ENCODE data around the gene WRAP53. TPM values are rescaled to one million over a fixed set of nuclear protein-coding genes. Genes with fewer than 3 reads are reported as not detected.

The WRAP53 gene
- polyA plus RNA-seq, 1 donor = 7.9 TPM

GRCh38 chr17:7701681-7702080 lies 13.4 kb downstream of the WRAP53 start:
- DNase-seq = no peak
- Histone ChIP-seq H3K36me3 (ENCODE audit: control insufficient read depth, insufficient read depth, low read length) (peaks cover 18% of the 10 kb centered on the region), H3K9me3 (ENCODE audit: control insufficient read depth, low read depth, low read length) (no peaks in the 10 kb centered on the region), H3K27ac (ENCODE audit: low read length) (no peak overlapping the region), H3K4me1 (ENCODE audit: control insufficient read depth, insufficient read depth, low read length) (peaks cover 11% of the 10 kb centered on the region), H3K4me3 (ENCODE audit: low read length) (no peak overlapping the region), H3K27me3 (ENCODE audit: control insufficient read depth, insufficient read depth, low read length) (peaks cover 34% of the 10 kb centered on the region)
- WGBS (ENCODE audit: insufficient coverage, low lambda C conversion rate) = no CpG with 5 or more reads among the region's 14 CpGs

GRCh38 chr17:7702776-7703175 lies 14.5 kb downstream of the WRAP53 start:
- no CpG with 5 or more reads among the region's 13 CpGs for WGBS (ENCODE audit: insufficient coverage, low lambda C conversion rate)
- Histone ChIP-seq H3K36me3 (ENCODE audit: control insufficient read depth, insufficient read depth, low read length) (peaks cover 18% of the 10 kb centered on the region), H3K4me3 (ENCODE audit: low read length) (no peak overlapping the region), H3K27me3 (ENCODE audit: control insufficient read depth, insufficient read depth, low read length) (peaks cover 45% of the 10 kb centered on the region), H3K4me1 (ENCODE audit: control insufficient read depth, insufficient read depth, low read length) (peaks cover 11% of the 10 kb centered on the region), H3K27ac (ENCODE audit: low read length) (no peak overlapping the region), H3K9me3 (ENCODE audit: control insufficient read depth, low read depth, low read length) (no peaks in the 10 kb centered on the region)
- no peak for DNase-seq

- peaks cover 51% of the 10 kb centered on the region for H3K27me3 ChIP-seq (ENCODE audit: control insufficient read depth, insufficient read depth, low read length)
- peak; percentile 64 to 83 for DNase-seq
- WGBS (ENCODE audit: insufficient coverage, low lambda C conversion rate) = no CpG with 5 or more reads among the region's 24 CpGs
- H3K4me1 ChIP-seq (ENCODE audit: control insufficient read depth, insufficient read depth, low read length) = peaks cover 11% of the 10 kb centered on the region
- H3K27ac ChIP-seq (ENCODE audit: low read length) = no peak overlapping the region
- no peak overlapping the region for H3K4me3 ChIP-seq (ENCODE audit: low read length)
- no peaks in the 10 kb centered on the region for H3K9me3 ChIP-seq (ENCODE audit: control insufficient read depth, low read depth, low read length)
- H3K36me3 ChIP-seq (ENCODE audit: control insufficient read depth, insufficient read depth, low read length) = peaks cover 18% of the 10 kb centered on the region
These were observed 15.6 kb downstream of the WRAP53 start for GRCh38 chr17:7703584-7704479.

GRCh38 chr17:7704601-7705268 lies 16.5 kb downstream of the WRAP53 start, which contains the start of gene EFNB3:
EFNB3 (plus strand) TSS chr17:7705202; CDS start chr17:7705599, 397 bp downstream.
- peaks cover 51% of the 10 kb centered on the region for H3K27me3 ChIP-seq (ENCODE audit: control insufficient read depth, insufficient read depth, low read length)
- peaks cover 18% of the 10 kb centered on the region for H3K36me3 ChIP-seq (ENCODE audit: control insufficient read depth, insufficient read depth, low read length)
- H3K9me3 ChIP-seq (ENCODE audit: control insufficient read depth, low read depth, low read length) = no peaks in the 10 kb centered on the region
- H3K27ac ChIP-seq (ENCODE audit: low read length) = no peak within 1 kb of the TSS
- WGBS (ENCODE audit: insufficient coverage, low lambda C conversion rate) = no CpG with 5 or more reads among the region's 45 CpGs
- peak within 1 kb of the TSS; percentile 39 for H3K4me3 ChIP-seq (ENCODE audit: low read length)
- peaks cover 11% of the 10 kb centered on the region for H3K4me1 ChIP-seq (ENCODE audit: control insufficient read depth, insufficient read depth, low read length)
- peak in 1 of 2 donors; percentile 41 for DNase-seq

GRCh38 chr17:7705269-7706255 lies 17.3 kb downstream of the WRAP53 start:
- H3K4me1 ChIP-seq (ENCODE audit: control insufficient read depth, insufficient read depth, low read length) = peaks cover 11% of the 10 kb centered on the region
- H3K27ac ChIP-seq (ENCODE audit: low read length) = no peak overlapping the region
- H3K36me3 ChIP-seq (ENCODE audit: control insufficient read depth, insufficient read depth, low read length) = peaks cover 16% of the 10 kb centered on the region
- no CpG with 5 or more reads among the region's 50 CpGs for WGBS (ENCODE audit: insufficient coverage, low lambda C conversion rate)
- H3K9me3 ChIP-seq (ENCODE audit: control insufficient read depth, low read depth, low read length) = no peaks in the 10 kb centered on the region
- H3K27me3 ChIP-seq (ENCODE audit: control insufficient read depth, insufficient read depth, low read length) = peaks cover 51% of the 10 kb centered on the region
- DNase-seq = no peak
- peak overlapping the region; percentile 39 for H3K4me3 ChIP-seq (ENCODE audit: low read length)

- H3K27ac ChIP-seq (ENCODE audit: low read length) = no peak overlapping the region
- peaks cover 9% of the 10 kb centered on the region for H3K36me3 ChIP-seq (ENCODE audit: control insufficient read depth, insufficient read depth, low read length)
- H3K9me3 ChIP-seq (ENCODE audit: control insufficient read depth, low read depth, low read length) = no peaks in the 10 kb centered on the region
- DNase-seq = no peak
- H3K4me3 ChIP-seq (ENCODE audit: low read length) = no peak overlapping the region
- peaks cover 11% of the 10 kb centered on the region for H3K4me1 ChIP-seq (ENCODE audit: control insufficient read depth, insufficient read depth, low read length)
- peaks cover 62% of the 10 kb centered on the region for H3K27me3 ChIP-seq (ENCODE audit: control insufficient read depth, insufficient read depth, low read length)
- WGBS (ENCODE audit: insufficient coverage, low lambda C conversion rate) = no CpG with 5 or more reads among the region's 3 CpGs
These were observed 18.5 kb downstream of the WRAP53 start for GRCh38 chr17:7706631-7707354.

GRCh38 chr17:7707446-7707845 lies 19.2 kb downstream of the WRAP53 start:
- Histone ChIP-seq H3K4me1 (ENCODE audit: control insufficient read depth, insufficient read depth, low read length) (peaks cover 11% of the 10 kb centered on the region), H3K27ac (ENCODE audit: low read length) (no peak overlapping the region), H3K36me3 (ENCODE audit: control insufficient read depth, insufficient read depth, low read length) (peaks cover 4% of the 10 kb centered on the region), H3K4me3 (ENCODE audit: low read length) (no peak overlapping the region), H3K9me3 (ENCODE audit: control insufficient read depth, low read depth, low read length) (no peaks in the 10 kb centered on the region), H3K27me3 (ENCODE audit: control insufficient read depth, insufficient read depth, low read length) (peaks cover 68% of the 10 kb centered on the region)
- WGBS (ENCODE audit: insufficient coverage, low lambda C conversion rate) = no CpG with 5 or more reads among the region's 9 CpGs
- no peak for DNase-seq

- H3K27ac ChIP-seq (ENCODE audit: low read length) = no peak overlapping the region
- no peak overlapping the region for H3K4me3 ChIP-seq (ENCODE audit: low read length)
- no peak for DNase-seq
- H3K27me3 ChIP-seq (ENCODE audit: control insufficient read depth, insufficient read depth, low read length) = peaks cover 69% of the 10 kb centered on the region
- no CpG with 5 or more reads among the region's 22 CpGs for WGBS (ENCODE audit: insufficient coverage, low lambda C conversion rate)
- H3K9me3 ChIP-seq (ENCODE audit: control insufficient read depth, low read depth, low read length) = no peaks in the 10 kb centered on the region
- H3K4me1 ChIP-seq (ENCODE audit: control insufficient read depth, insufficient read depth, low read length) = peaks cover 11% of the 10 kb centered on the region
- no peaks in the 10 kb centered on the region for H3K36me3 ChIP-seq (ENCODE audit: control insufficient read depth, insufficient read depth, low read length)
These were observed 19.8 kb downstream of the WRAP53 start for GRCh38 chr17:7707858-7708750.

- no peak overlapping the region for H3K27ac ChIP-seq (ENCODE audit: low read length)
- DNase-seq = no peak
- H3K36me3 ChIP-seq (ENCODE audit: control insufficient read depth, insufficient read depth, low read length) = no peaks in the 10 kb centered on the region
- WGBS (ENCODE audit: insufficient coverage, low lambda C conversion rate) = no CpG with 5 or more reads among the region's 11 CpGs
- H3K4me1 ChIP-seq (ENCODE audit: control insufficient read depth, insufficient read depth, low read length) = peaks cover 7% of the 10 kb centered on the region
- peaks cover 68% of the 10 kb centered on the region for H3K27me3 ChIP-seq (ENCODE audit: control insufficient read depth, insufficient read depth, low read length)
- no peaks in the 10 kb centered on the region for H3K9me3 ChIP-seq (ENCODE audit: control insufficient read depth, low read depth, low read length)
- H3K4me3 ChIP-seq (ENCODE audit: low read length) = no peak overlapping the region
These were observed 20.8 kb downstream of the WRAP53 start for GRCh38 chr17:7709031-7709430.

Data from large intestine (tissue), 3 donors.